Measurements from ENCODE around the gene EXOC2.

EXOC2 gene

DNA sequence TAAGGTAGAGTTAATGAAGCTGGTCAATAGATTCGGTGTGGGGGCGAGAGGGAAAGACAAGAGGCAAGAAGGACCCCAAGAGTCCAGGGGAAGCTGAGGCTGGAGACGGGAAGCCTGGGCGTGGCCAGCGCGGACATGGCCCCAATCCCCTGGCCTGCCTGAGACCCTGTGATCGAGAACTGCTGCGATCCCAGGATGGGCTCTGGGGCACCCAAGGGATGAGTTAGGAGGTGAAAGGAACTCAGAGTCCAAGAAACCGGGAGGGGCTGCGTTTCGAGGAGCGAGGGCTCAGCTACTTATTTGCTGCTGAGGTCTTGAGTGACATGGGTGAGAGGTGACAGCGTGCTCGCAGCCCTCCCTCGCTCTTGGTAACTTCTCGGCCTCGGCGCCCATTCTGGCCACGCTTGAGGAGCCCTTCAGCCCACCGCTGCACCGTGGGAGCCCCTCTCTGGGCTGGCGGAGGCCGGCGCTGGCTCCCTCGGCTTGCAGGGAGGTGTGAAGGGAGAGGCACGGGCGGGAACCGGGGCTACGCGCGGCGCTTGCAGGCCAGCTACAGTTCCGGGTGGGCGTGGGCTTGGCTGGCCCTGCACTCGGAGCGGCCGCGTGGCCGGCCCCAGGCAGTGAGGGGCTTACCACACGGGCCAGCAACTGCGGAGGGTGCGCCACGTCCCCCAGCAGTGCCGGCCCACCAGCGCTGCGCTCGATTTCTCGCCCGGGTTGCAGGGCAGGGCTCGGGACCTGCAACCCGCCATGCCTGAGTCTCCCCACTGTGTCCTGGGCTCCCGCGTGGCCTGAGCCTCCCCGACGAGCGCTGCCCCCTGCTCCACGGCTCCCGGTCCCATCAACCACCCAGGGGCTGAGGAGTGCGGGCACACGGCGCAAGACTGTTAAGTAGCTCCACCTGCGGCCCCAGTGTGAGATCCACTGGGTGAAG is 243.2 kb downstream of the EXOC2 start:
- Mint-ChIP-seq H3K27ac (peak overlapping the region; percentile 49), H3K9me3 (no peaks in the 10 kb centered on the region), H3K4me3 (no peak overlapping the region), H3K27me3 (peaks cover 3% of the 10 kb centered on the region), H3K4me1 (ENCODE audit: low read depth) (peaks cover 47% of the 10 kb centered on the region), H3K36me3 (ENCODE audit: low read depth) (peaks cover 3% of the 10 kb centered on the region)

DNA sequence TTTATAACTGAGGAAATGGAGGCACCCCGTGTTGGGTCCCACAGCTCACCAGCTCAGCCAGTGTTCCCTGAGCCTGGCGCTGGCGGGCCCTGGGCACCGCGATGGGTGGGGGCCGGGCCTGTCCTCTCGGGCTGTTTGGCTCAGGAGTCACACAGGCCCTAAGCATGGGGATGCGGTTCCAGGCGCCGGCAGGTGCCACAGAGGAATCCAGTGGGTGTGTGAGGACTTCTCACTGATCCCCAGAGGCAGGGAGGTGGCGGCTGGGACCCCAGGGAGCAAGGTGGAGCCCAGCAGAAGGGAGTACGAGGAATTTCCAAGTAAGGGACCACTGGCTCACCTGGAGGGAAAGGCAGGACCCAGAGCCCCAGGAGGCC is 243.9 kb downstream of the EXOC2 start:
- no peaks in the 10 kb centered on the region for H3K9me3 Mint-ChIP-seq
- peaks cover 3% of the 10 kb centered on the region for H3K27me3 Mint-ChIP-seq
- peaks cover 3% of the 10 kb centered on the region for H3K36me3 Mint-ChIP-seq (ENCODE audit: low read depth)
- H3K27ac Mint-ChIP-seq, result peak overlapping the region; percentile 49
- H3K4me1 Mint-ChIP-seq (ENCODE audit: low read depth), result peaks cover 48% of the 10 kb centered on the region
- no peak overlapping the region for H3K4me3 Mint-ChIP-seq

DNA sequence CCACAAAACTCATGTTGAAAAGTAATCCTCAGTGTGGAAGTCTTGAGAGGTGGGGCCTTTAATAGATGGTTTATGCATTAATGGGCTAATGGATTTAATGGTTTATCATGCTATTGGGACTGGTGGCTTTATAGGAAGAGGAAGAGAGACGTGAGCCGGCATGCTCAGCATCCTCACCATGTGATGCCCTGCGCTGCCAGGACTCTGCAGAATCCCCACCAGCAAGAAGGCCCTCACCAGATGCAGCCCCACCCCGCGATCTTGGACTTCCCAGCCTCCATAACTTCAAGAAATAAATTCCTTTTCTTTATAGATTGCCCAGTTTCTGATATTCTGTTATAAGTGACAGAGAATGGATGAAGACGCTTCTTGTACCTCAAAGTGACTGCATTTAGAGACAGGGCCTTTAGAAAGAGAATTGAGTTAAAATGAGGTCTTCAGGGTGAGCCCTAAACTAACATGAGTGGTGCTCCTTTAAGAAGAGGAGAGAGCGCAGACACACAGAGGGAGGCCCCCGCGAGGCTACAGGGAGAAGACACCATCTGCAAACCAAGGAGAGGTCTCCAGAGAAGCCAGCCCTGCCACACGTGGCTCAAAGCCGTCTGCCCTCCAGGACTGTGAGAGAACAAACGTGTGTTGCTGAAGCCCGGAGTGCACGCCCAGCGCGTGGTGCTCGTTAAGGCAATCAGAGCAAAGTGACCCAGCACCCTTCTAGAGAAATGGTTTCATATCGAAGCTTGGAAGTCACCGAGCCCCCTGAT is 244.5 kb downstream of the EXOC2 start:
- Mint-ChIP-seq H3K4me1 (ENCODE audit: low read depth) (peaks cover 50% of the 10 kb centered on the region), H3K27me3 (peaks cover 3% of the 10 kb centered on the region), H3K27ac (peak overlapping the region; percentile 91), H3K36me3 (ENCODE audit: low read depth) (peaks cover 3% of the 10 kb centered on the region), H3K4me3 (peak overlapping the region; percentile 74), H3K9me3 (no peaks in the 10 kb centered on the region)

DNA sequence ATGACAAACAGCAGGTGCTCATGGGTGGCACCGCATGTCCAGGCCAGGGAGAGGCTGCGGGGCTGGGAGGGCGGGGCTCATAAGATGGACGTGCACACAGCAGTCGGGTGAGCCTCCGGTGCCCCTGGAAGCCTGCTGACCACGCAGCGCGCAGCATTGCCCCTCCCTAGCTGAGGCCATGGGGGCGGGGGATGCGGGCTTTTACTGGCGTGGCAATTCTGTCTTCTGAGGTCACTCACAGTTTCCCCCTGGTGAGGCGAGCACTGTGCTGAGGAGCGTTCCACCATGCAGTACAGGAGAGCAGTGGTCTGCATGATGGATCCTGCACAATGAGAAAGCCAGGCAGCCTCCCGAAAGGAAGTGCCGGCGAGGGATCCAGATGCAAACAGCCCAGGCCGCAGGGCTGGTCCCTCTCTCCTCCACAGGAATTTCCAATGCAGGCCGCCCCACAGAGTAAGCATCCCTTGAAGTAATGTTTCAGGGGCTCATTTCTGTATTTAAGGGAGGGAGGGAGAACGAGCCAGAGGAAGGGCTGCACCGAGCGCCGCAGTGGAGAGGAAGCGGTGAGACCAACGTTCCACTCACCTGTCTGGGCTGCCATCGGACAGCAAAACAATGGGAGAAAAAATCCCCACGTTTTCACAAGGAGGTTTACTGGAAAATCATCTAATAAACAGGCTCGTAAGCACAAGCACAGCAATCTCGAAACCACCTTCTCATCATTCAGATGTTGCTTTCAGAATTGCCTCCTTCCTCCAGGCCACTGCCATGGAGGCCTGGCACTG is 245.4 kb downstream of the EXOC2 start:
- Mint-ChIP-seq H3K4me1 (ENCODE audit: low read depth) (peaks cover 50% of the 10 kb centered on the region), H3K9me3 (no peaks in the 10 kb centered on the region), H3K4me3 (peak overlapping the region; percentile 74), H3K36me3 (ENCODE audit: low read depth) (peaks cover 3% of the 10 kb centered on the region), H3K27ac (peak overlapping the region; percentile 91), H3K27me3 (peaks cover 3% of the 10 kb centered on the region)

DNA sequence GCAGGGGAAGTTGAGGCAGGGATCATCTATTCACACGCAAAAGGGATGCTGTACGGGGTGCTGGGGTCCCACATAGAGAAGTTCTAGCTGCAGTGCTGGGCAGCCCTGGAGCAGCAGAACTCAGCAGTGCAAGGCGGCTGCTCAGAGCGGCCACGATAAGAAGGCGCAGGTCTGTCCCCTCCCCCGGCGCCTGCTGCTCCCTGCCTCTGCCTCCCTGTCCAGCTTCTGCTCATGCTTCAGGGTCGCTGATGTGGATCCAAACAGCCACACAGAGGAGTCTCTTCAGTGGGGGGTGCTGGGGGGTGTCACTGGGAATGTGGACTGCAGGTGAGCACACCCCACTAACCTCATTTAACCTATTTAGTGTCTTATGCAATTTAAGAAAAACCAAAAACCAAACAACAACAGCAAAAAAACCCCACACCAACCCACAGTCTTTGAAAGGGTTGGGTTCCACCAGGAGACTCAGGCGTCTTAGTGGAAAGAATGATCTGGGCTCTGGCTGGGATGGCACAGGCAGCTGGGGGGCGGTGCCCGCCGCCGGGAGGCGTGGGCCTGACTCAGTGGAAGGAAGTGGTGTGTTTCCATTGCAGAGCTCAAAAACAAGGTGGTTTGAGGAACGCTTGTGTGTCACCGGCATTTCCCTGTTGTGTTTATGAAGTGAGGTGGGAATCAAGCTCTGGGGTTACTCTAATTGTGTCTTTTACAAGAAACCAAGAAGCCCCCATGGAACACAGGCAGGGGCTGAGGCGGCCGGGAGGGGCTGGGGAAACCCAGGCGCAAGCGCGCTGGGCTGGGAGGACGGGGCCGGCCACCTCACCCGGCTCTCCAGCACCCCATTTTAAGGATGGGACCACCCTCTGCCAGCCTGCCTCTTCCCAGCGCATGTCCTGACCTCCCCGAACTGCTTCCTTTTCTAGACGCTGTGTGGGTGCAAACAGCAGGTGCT is 246.2 kb downstream of the EXOC2 start:
- H3K36me3 Mint-ChIP-seq (ENCODE audit: low read depth), result peaks cover 3% of the 10 kb centered on the region
- H3K27me3 Mint-ChIP-seq, result peaks cover 3% of the 10 kb centered on the region
- H3K4me3 Mint-ChIP-seq, result peak overlapping the region; percentile 74
- no peaks in the 10 kb centered on the region for H3K9me3 Mint-ChIP-seq
- peaks cover 50% of the 10 kb centered on the region for H3K4me1 Mint-ChIP-seq (ENCODE audit: low read depth)
- peak overlapping the region; percentile 91 for H3K27ac Mint-ChIP-seq

DNA sequence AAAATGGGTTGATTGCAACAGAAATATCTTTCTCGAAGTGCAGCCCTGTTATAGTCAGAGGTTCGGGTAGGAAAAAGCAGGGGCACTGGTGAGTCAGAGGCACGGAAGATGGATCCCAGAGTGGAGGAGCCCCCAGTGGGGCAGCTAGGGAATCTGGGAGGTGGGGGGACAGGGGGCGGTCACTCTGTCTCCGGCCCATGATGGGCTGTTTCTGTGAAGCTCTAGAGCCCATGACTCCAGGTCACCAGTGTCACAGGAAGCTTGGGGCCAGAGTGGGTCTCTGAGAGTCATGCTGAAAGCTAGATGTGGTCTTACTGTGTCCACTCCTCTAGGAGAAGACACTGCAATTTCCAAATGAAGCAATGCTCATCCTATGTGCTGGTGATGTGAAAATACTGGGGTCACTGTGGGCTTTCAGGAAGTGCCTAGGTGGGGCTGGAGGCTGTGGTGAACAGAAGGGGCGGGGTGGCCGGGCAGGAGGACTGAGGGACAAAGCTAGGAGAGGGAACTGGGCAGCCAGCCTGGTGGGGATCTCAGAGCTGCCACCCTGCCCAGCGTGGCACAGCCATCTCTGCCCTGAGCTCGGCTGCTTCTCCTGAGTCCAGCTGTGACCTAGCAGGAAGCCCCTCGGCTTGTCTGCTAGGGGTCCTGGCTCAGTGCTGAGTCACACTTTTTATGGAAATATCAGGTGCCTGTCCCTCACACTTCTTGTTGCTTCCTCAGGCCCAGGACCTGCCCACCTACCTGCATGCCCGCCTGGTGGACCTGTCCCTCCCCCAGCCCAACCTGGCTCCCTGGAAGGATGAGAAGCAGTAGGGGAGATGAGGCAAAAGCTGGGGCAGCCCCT is 247.1 kb downstream of the EXOC2 start:
- peaks cover 50% of the 10 kb centered on the region for H3K4me1 Mint-ChIP-seq (ENCODE audit: low read depth)
- H3K4me3 Mint-ChIP-seq, result peak overlapping the region; percentile 44
- H3K36me3 Mint-ChIP-seq (ENCODE audit: low read depth), result peaks cover 3% of the 10 kb centered on the region
- H3K27me3 Mint-ChIP-seq, result peaks cover 3% of the 10 kb centered on the region
- H3K9me3 Mint-ChIP-seq, result no peaks in the 10 kb centered on the region
- peak overlapping the region; percentile 91 for H3K27ac Mint-ChIP-seq

DNA sequence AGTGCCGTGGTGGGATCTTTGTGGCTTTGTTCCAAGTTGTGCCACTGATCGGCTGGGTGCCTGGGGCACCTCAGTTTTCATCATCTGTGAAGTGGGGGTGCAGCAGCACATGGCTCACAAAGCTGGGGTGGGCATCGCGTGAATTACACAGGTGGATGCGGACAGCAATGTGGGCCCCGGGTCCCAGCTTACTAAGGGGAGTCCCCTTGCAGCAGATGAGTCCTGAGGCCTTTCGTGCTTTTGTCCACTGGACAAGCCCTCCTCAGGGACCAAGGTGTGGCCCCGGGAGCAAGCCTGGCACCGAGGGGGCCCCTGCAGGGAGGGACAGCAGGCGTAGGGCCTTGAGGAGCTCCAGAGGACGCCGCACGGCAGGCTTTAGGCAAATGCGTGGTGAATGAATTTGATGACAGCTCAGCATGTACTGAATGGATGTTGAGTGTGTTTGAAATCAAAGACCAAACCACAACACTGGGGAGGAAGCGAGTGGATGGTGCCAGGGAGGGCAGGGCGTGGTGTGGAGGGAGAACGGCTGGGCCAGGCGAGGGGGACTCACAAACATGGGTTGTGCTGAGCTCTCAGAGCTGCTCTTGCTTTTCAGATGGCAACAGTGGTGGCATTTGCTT is 248.2 kb downstream of the EXOC2 start:
- Mint-ChIP-seq H3K36me3 (ENCODE audit: low read depth) (peaks cover 3% of the 10 kb centered on the region), H3K4me3 (peak overlapping the region; percentile 44), H3K27ac (peak overlapping the region; percentile 91), H3K27me3 (peaks cover 3% of the 10 kb centered on the region), H3K4me1 (ENCODE audit: low read depth) (peaks cover 50% of the 10 kb centered on the region), H3K9me3 (no peaks in the 10 kb centered on the region)

DNA sequence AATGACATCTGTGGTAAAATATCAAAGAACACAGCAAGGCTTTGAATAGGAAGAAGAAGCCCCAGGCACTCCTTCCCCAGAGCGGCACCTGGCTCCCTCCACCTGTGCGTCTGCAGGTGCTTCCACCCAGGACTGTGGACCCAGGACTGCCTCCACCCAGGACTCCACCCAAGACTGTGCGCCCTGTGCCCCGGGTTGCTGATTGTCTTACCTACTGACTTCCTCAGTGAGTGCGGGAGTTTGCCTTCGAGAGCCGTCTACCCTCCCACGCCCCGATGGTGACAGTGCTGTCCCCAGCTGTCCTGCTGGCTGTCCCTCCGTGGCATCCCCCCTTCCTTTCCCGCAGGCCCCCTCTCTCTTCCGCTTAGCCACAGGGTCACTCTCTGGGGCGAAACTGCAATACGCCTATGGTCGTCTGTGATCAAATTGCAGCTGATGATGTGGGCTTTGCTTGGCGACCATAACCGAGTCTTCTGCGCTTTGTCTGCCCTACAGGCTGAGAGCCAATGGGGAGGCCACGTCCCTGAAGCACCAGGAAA is 249.2 kb downstream of the EXOC2 start:
- H3K27me3 Mint-ChIP-seq, result peaks cover 3% of the 10 kb centered on the region
- no peak overlapping the region for H3K4me3 Mint-ChIP-seq
- peaks cover 49% of the 10 kb centered on the region for H3K4me1 Mint-ChIP-seq (ENCODE audit: low read depth)
- peaks cover 3% of the 10 kb centered on the region for H3K36me3 Mint-ChIP-seq (ENCODE audit: low read depth)
- no peak overlapping the region for H3K27ac Mint-ChIP-seq
- H3K9me3 Mint-ChIP-seq, result no peaks in the 10 kb centered on the region

DNA sequence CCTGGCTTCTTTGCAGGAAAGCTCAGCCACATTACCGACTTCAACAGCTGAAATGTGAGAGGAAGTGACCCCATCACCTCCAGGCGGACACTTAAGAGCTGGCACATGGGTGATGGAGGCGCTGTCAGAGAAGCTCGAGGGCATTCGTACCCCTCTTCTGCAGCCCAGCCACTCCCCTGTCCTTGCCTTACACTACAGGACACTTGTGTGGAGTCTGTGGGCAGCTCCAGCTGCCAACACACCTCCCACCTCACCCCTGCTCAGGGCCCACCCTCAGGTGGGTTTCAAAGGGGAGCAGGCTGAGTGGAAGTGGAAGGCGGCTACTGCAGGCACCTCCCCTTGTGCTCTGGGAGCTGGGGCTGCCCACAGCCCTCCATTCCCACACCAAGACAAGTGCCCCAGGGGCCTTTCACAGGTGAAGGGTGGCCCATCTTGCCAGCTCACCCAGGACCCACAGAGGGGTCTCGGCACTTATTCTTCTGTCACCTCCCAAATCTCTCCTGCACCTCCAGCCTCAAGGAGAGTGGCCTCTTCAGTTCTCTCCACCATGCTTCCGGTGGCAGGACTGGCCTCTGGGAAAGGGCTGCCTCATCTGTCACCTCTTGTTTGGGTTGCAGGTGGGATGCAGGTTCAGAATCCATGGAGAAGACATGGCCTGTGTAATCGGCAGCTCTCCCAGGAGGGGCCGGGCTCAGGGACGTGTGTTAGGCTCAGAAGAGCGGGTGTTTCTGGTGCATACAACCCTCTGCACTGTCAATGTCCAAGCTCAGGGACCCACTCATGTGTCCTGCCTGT is 251.6 kb downstream of the EXOC2 start:
- Mint-ChIP-seq H3K36me3 (ENCODE audit: low read depth) (no peaks in the 10 kb centered on the region), H3K4me3 (no peak overlapping the region), H3K4me1 (ENCODE audit: low read depth) (peaks cover 28% of the 10 kb centered on the region), H3K27ac (no peak overlapping the region), H3K9me3 (no peaks in the 10 kb centered on the region), H3K27me3 (no peaks in the 10 kb centered on the region)

DNA sequence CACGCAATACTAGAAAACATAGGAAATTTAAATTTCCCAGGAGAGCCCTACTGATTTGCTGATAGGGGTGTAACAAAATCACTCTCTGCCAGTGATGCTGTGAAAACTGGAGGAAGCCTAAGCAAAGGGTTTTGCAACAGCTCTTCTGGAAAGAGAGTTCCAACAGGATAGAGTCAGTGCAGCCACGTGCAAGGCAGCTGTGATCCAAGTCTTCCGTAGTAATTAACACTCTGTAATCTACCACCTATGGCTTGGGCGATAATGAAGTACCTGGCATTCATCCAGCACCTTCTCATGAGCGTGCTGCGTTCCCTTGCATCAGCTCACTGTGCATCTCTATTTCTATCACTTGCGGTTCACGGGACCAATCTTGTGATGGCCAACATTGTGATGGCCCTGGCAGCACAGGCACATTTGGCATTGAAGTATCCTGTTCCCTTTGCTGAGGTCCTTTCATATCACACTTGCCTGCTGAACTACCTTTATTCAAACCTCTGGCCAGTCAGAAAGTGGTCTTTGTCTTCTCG is 253.2 kb downstream of the EXOC2 start:
- Mint-ChIP-seq H3K4me1 (ENCODE audit: low read depth) (peaks cover 21% of the 10 kb centered on the region), H3K36me3 (ENCODE audit: low read depth) (no peaks in the 10 kb centered on the region), H3K4me3 (no peak overlapping the region), H3K27ac (no peak overlapping the region), H3K27me3 (no peaks in the 10 kb centered on the region), H3K9me3 (no peaks in the 10 kb centered on the region)

DNA sequence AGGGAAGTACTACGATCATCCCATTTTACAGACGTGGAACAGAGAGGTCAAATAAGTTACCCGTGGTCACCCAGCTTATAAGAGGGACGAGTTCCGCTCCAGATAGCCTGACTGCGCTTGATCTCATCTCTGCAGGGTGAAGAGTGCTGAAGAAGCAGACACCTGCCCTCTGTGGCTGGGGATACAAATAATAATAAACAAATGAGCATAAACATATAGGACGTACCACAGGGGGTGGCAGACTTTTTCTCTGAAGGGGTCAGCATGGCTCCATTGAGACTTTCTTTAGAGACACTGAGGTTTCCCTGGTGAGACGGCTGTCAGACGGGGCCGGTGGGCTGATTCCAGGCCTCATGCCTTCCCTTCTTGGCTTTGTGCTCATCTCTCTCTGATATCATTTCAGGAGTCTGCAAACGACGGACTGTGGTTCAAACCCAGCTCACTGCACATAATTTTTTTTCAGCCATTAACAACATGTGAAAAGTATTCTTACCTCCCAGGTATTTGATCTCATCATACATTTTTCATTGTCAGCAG is 254.2 kb downstream of the EXOC2 start:
- Mint-ChIP-seq H3K9me3 (no peaks in the 10 kb centered on the region), H3K36me3 (ENCODE audit: low read depth) (no peaks in the 10 kb centered on the region), H3K4me1 (ENCODE audit: low read depth) (peaks cover 23% of the 10 kb centered on the region), H3K27me3 (no peaks in the 10 kb centered on the region), H3K4me3 (no peak overlapping the region), H3K27ac (no peak overlapping the region)

DNA sequence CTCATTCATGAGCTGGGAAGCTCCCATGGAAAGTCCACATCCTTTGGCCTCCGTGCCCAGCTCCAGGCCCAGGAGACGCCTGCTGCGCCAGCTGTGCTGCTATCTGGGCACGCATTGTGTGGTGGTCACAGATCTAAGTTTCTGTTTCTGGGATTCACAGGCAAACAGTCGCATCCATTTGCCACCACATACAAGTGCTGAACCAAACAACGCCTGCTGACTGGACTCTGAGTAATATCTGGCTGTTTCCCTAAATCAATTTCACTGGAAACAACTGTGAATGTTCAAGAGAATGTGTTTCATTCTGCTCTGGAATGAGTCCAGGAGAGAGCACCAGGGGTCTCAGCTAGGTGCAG is 255.9 kb downstream of the EXOC2 start:
- no peak overlapping the region for H3K4me3 Mint-ChIP-seq
- no peak overlapping the region for H3K27ac Mint-ChIP-seq
- no peaks in the 10 kb centered on the region for H3K27me3 Mint-ChIP-seq
- H3K36me3 Mint-ChIP-seq (ENCODE audit: low read depth), result no peaks in the 10 kb centered on the region
- peaks cover 37% of the 10 kb centered on the region for H3K4me1 Mint-ChIP-seq (ENCODE audit: low read depth)
- no peaks in the 10 kb centered on the region for H3K9me3 Mint-ChIP-seq

All from stimulated activated naive CD8-positive, alpha-beta T cell treated with anti-CD3 and anti-CD28 coated beads, Interleukin-15, Interleukin-2, amounts not matched to agents 100 ng/mL and 50 ng/mL, for 24 hours (primary cell).